ENCODE data around the gene WWC2.
A peak's percentile ranks its signal among the peaks of the same experiment; 100 is the strongest.

The WWC2 gene

GRCh38 chr4:183261953-183262775 lies 163.1 kb downstream of the WWC2 start:
- DNase-seq: peak; percentile 52 to 60

DNA sequence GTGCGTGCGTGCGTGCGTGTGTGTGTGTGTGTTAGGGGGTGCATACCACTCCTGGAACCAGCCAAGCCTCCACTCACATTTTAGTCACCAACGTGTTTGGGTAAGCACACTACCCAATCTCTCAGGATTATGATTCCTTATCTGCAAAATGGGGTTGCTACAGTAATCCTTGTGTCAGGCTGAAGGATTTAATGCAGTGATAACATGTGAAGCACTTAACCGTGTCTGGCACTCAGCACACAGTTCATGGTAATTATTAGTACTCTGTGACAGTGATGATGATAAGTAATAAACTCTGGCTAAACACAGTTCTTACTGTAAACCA lies 163.7 kb downstream of the WWC2 start:
- DNase-seq: no peak

- no peak for DNase-seq
These were observed 164.8 kb downstream of the WWC2 start for GRCh38 chr4:183263787-183264386.

DNA sequence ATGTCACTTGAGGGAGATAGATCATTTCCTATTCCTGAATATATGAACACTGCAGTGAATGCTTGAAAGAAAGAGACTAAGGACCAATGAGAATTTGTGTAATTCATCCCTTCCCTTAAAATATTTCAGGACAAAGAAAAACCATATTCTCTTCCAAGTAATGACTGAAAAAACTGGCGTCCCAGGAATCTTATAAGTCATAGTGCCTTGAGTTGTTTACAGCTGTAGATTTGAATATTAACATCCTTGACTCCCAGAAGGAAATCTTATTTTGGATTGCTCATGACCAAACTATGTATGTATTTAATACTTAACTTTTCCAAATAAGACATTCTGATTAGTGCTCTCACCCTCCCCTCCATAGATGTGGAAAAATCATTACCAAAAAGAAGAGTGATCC lies 165.6 kb downstream of the WWC2 start:
- no peak for DNase-seq

DNA sequence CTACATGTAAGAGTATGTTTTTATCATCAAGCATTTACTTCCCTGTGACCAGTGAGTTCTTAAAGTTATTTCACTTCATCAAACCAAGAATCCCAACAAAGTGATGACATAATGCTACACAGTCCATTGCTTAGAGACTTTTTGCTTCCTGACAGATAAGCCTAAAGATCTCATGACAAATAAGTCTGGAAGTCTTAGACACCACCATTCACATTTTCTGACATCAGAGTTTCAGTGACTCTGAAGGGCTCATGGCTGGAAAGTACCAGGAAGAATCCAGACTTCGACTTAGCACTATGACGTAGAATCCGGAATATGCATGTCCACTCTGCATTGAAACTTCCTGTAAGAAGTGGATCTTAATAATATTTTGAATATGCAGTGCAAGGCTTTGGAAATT lies 167.3 kb downstream of the WWC2 start:
- no peak for DNase-seq

- DNase-seq: no peak
These were observed 169.5 kb downstream of the WWC2 start for GRCh38 chr4:183268556-183268955.

- DNase-seq: no peak
These were observed 173.3 kb downstream of the WWC2 start for GRCh38 chr4:183272384-183272783.

GRCh38 chr4:183276106-183276505 lies 177.0 kb downstream of the WWC2 start:
- DNase-seq: no peak

- no peak for DNase-seq
These were observed 185.3 kb downstream of the WWC2 start for GRCh38 chr4:183284258-183284785.

- DNase-seq: no peak
These were observed 185.9 kb downstream of the WWC2 start for GRCh38 chr4:183284965-183285364.

DNA sequence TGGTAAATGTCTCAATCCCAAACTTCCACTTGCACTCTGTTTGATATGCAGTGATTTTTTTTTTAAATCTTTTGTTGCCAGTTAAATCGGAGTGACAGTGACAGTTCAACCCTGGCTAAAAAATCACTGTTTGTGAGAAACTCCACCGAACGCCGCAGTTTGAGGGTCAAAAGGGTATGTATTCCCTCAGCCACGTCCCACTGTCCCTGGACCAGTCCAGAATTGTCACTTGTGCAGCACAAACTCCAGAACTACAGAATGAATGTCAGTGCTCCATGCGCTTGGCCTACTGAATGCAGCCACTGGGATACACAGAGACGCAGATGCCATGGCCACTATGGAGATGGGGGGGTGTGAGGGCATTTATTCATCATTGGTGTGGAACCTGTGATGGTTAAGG lies 186.8 kb downstream of the WWC2 start:
- DNase-seq: no peak

DNA sequence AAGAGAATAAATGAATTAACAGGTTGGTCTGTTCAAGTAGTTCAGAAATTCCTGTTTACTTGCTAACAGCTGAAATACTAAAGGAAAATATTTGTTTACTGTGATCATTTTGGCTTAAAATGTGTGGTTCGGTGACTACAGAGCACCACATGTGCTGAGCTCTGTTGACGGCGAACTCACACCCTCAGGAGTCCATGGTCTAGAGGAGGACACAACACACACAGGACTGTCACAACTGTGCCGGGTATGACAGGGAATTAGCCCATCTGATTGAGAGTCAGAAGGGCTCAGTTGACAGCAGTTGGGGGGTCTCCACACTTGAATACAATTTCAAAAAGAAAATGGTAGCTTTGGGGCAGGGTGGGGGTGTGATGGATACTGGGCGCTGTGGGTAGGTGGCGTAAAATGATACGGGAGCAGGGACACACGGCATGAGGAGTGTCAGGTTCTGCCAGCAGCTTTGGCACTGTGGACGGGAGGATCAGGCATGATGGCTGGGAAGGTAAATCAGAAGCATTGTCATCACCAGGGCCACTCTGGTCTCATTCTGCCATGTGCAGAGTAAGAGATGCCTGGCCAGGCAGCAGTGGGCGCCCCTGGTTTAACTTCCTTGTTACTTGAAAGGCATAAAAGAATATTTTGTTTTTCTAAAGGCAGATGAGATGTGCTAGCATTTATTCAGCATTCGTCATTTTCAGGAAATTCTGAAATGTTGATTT lies 187.7 kb downstream of the WWC2 start:
- DNase-seq: no peak

GRCh38 chr4:183287309-183287659 lies 188.2 kb downstream of the WWC2 start:
- no peak for DNase-seq

DNA sequence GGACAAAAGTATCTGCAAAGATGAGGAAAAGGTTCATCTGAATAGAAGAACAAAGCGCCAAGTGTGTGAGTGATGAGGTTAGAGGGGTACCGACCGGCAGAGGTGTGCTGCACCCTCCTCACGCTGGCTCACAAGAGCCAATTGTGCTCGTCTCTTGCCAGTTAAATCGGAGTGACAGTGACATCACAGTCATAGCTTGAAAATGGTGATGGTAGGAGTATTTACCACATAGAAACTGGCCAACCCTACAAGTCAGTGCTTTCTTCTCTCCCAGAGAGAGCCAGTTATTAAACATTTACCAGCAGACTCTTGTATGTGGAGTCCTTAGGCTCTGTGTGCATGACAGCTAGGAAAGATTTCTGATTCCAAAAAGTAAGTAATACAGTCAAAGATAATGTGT lies 188.6 kb downstream of the WWC2 start:
- no peak for DNase-seq

GRCh38 chr4:183288955-183289354 lies 189.9 kb downstream of the WWC2 start:
- DNase-seq: no peak

DNA sequence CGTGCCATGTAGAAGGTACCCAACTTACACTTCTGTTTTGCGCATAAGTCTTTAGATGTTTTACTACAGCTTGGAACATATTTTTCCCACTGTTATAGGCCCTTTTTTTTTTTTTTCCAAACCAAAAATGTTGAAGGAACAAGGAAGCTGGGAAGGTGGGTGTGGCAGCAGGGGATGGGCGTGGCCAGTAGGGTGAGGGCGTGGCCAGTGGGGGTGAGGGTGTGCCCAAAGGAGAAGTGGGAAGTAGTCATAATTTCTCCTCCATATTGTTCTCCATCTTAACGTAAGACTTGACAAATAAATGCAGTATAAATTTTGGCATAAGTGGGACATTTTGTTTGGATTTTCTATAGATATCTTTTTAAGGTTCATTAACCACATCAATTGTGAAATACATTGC lies 190.6 kb downstream of the WWC2 start:
- DNase-seq: no peak

DNA sequence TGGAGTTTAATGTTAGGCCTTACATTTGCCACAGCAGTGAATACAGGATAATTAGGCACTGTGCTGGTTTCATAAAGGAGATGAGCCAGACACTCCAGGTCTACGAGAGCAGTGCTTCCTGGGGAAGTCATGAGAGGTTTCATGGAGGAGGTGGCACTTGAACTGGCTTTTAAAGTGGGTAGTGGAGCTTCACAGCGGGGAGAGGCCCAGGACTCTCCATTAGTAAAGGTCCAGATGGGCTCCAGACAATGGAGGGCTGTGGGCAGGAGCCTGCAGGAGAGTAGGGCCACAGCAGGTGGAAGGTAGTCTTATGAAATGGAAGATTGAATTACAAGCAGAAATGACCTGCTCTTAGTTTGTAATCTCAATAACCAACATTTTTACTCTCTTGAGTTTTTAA lies 192.0 kb downstream of the WWC2 start:
- no peak for DNase-seq

- DNase-seq: no peak
These were observed 196.7 kb downstream of the WWC2 start for GRCh38 chr4:183295711-183296110.

DNA sequence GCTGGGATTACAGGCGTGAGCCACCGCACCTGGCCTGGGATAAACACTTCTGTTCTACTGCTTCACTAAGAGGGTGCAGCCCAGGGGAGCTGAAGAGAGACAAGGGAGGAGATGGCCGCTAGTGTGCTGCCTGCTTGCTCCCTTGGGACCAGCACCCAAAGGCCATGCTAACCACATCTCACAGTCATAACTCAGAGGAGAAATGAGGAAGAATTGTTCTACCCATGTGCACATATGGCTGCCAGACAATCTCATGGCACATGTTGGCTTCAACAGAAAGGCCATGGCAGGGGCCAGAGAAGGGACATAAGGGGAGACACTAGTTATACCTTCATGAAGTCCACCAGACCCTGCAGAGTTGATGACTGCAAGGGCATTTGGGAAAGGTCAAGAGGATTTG lies 198.6 kb downstream of the WWC2 start:
- no peak for DNase-seq

DNA sequence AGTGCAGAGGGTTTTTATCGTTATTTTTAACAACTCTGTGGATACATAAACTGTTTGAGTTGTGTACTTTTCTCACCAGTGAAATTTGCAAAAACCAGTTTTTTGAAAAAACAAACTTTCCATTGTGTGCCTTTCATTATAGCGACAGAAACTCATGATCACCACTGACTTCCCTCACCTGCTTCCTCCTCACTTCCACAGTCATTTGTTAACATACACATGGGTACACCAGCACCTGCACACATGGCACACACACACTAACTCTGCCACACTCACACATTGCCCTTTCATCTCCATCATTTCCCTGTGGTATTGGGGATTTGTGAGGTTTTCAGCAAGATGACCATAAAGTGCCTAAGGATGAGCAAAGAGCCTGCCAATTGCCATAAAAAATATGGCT lies 200.4 kb downstream of the WWC2 start:
- no peak for DNase-seq

- DNase-seq: no peak
These were observed 201.0 kb downstream of the WWC2 start for GRCh38 chr4:183300070-183300469.

- no peak for DNase-seq
These were observed 201.6 kb downstream of the WWC2 start for GRCh38 chr4:183300655-183301054.

DNA sequence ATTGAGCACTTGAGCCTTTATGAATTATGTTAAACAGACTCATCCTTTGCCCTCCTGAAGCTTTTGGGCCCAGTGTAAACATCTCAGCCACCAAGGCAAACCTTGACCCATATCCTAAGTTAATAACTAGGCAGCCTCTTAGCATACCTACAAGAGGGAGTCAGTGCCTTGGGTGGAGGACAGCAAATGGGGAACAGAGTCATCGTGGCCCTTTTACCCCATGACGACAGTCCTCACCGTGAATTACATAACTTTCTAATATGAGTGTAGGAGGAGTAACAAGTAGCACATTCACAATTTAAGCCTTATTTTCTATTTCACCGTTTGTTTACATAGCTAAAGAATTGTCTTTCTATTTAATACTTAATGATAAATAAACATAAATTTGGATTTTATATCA lies 204.2 kb downstream of the WWC2 start:
- no peak for DNase-seq

GRCh38 chr4:183304067-183304466 lies 205.0 kb downstream of the WWC2 start:
- DNase-seq: no peak

All from AML-193 (cell line).